Measurements from ENCODE around the gene SENP8.

The SENP8 gene

DNA sequence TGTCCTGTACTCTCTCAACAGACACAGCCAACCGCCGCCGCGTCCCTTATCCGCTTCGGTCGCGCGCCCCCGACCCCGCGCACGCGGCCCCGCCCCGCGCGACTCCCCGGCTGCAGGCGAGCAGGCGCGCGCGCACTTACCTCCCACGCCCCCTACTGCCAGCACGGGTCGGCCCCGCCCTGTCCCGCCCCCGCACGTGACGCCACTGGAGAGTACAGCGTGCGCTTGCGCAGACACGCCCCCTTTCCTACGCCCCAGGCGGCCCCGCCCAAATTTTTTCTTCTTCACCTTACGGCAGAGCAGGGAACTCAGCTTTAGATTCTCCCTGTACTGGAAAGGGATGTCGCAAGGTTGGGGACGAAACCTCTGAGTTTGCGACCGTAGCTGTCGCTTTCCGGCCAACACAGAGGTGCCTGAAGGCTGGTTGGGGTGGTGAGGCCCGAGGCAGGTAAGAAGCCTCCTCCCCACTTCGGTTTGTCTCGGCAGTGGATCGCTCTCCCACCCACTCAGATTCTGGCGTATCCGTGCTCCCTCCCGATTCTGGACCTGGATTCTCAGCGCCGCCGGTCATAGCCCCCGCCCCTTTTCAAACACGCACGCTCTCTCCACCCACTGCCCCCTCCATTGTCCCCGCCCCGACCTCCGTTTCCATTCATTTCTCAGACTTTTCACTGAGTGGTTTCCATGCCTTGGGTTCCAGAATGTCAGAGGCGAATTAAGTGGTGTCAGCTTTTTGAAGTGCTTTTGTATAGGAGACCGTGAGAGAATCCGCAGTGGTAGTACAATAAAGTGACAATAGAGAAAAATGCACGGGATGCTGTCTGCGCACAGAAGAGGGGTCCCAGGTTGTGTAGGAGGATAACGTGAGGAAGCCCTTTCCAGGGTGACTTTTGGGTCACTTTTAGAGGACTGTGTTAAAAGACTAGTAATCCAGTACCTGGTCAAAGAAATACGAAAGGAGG is at the start of gene SENP8, which contains the start of gene MYO9A:
SENP8 (plus strand) TSS at position 387 of the 962 bp plus-strand sequence. CDS start 21,221 bp downstream, outside the sequence.
MYO9A (minus strand) TSS at position 134 of the 962 bp plus-strand sequence. CDS start 71,587 bp downstream, outside the sequence.
- TF ChIP-seq GATA2 (IDR thresholded peaks at IDR 0.05; ENCODE audit: low read depth, low read length) = no peak
- no peak for TF ChIP-seq GATA3 (IDR thresholded peaks at IDR 0.05; ENCODE audit: low read depth, low read length)

DNA sequence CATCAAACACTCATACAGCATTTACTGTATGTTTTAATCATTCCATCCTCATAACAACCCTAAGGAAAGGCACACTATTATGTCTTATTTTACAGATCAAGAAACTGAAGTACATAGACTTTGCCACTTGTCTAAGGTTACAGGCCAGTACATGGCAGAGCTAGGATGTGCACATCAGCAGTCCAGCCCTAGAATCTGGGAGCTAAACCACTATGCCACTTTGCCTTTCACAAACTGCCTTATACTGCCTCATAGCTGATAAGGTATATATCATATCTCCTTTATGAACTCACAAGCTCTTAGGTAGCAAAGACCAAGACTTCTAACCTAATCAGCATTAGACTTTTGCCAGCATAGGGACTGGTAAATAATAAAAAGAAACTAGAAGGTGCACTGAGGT is 49.3 kb upstream of the SENP8 start:
- TF ChIP-seq GATA3 (IDR thresholded peaks at IDR 0.05; ENCODE audit: low read depth, low read length) (no peak), GATA2 (IDR thresholded peaks at IDR 0.05; ENCODE audit: low read depth, low read length) (no peak)

- no peak for TF ChIP-seq GATA3 (IDR thresholded peaks at IDR 0.05; ENCODE audit: low read depth, low read length)
- no peak for TF ChIP-seq GATA2 (IDR thresholded peaks at IDR 0.05; ENCODE audit: low read depth, low read length)
Observed at GRCh38 chr15:72070817-72071447, 47.3 kb upstream of the SENP8 start.

DNA sequence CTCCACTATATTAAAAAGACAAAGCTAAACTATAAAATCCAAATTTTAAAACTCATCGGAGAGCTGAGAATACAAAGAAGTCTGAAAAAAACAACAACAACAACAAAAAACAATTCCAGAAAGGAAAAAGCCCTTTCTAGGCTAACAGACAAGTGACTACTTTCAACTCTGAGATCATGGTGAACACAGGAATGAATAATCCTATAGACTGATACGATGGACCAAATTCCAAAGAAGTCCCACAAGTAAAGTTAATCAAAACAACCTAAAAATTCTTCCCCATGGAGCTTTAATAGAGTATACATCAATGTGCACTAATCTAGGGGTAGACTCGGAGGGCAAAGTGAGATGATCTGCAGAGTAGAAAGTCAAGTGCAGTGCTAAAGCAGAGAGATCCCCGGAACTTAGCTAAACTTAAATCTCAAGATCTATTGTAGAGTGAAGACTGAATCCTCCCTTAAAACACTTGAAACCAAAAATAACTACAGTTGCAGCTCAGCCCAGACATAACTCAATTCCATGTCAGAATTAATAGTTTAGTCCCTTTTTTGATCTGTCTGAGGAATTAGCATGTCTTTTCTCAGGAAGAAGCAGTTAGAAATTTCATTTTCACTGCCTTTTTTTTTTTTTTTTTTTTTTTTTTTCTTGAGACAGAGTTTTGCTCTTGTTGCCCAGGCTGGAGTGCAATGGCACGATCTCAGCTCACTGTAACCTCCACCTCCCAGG is 43.7 kb upstream of the SENP8 start:
- no peak for TF ChIP-seq GATA3 (IDR thresholded peaks at IDR 0.05; ENCODE audit: low read depth, low read length)
- no peak for TF ChIP-seq GATA2 (IDR thresholded peaks at IDR 0.05; ENCODE audit: low read depth, low read length)

DNA sequence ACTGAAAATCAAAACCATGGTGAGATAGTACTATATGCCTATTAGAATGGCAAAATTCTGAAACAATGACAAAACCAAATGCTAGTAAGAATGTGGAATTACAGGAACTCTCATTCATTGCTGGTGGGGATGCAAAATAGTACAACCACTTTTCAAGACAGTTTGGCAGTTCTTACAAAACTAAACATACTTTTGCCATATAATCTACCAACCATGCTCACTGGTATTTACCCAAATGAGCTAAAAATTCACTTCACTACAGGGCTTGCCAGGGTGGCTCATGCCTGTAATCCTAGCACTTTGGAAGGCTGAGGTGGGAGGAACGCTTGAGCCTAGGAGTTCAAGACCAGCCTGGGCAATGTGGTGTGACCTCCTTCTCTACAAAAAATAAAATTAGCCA is 40.3 kb upstream of the SENP8 start:
- TF ChIP-seq GATA2 (IDR thresholded peaks at IDR 0.05; ENCODE audit: low read depth, low read length) (no peak), GATA3 (IDR thresholded peaks at IDR 0.05; ENCODE audit: low read depth, low read length) (no peak)

- TF ChIP-seq GATA3 (IDR thresholded peaks at IDR 0.05; ENCODE audit: low read depth, low read length) = no peak
- no peak for TF ChIP-seq GATA2 (IDR thresholded peaks at IDR 0.05; ENCODE audit: low read depth, low read length)
Observed at GRCh38 chr15:72078887-72079286, 39.3 kb upstream of the SENP8 start.

- TF ChIP-seq GATA3 (IDR thresholded peaks at IDR 0.05; ENCODE audit: low read depth, low read length) (no peak), GATA2 (IDR thresholded peaks at IDR 0.05; ENCODE audit: low read depth, low read length) (no peak)
Observed at GRCh38 chr15:72082176-72082575, 36.0 kb upstream of the SENP8 start.

DNA sequence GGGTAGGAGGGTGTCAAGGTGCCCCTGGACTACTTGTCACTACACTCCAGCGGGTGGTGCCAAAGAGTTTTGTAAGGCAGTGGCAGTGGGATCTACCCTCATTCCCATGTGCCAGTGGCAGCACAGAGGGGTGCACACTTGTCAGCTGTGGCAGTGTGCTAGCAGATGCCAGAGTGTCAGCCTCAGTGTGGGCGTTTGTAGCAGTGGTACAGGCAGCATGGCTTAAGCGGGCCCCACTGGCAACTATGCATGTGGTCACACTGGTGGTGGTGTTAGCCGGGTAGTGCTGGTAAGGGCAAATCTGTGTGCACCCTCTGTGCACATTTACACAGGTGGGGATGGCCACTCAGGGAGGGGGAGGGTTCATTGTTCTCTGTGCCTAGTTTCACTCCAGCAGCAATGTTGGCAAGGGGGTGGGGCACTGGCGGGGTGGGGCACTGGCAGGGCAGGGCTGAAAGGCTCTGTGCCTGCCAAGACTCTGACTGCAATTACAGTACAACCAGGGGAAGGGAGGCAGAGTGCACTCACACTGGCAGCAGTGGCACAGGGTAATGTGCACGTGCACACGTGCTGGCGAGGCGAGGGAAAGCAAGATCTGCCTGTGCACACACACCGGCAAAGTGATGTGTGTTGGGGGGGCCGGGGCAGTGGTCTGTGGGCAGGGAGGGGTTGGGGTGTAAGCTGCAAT is 32.0 kb upstream of the SENP8 start:
- TF ChIP-seq GATA3 (IDR thresholded peaks at IDR 0.05; ENCODE audit: low read depth, low read length) (no peak), GATA2 (IDR thresholded peaks at IDR 0.05; ENCODE audit: low read depth, low read length) (no peak)

GRCh38 chr15:72086920-72087648 is 31.1 kb upstream of the SENP8 start:
- TF ChIP-seq GATA2 (IDR thresholded peaks at IDR 0.05; ENCODE audit: low read depth, low read length) (no peak), GATA3 (IDR thresholded peaks at IDR 0.05; ENCODE audit: low read depth, low read length) (no peak)

DNA sequence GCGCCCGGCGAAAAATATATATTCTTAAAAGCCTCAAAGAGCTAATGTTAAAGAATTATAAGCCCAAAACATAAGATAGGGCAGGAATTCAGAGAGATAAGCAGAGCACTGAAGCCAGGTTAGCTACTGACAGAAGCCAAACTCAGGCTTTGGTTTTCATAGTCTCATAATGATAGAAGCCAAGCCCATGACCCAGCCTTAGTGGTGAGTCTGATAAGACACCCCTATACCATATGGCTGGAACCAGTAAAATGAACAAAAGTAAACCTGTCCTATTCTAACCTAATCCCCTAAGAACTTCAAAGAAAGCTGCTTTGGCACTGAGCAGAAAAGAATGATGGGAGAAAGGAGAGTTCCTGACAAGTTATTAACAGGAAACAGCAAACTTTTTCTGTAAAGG is 26.2 kb upstream of the SENP8 start:
- TF ChIP-seq GATA2 (IDR thresholded peaks at IDR 0.05; ENCODE audit: low read depth, low read length) (no peak), GATA3 (IDR thresholded peaks at IDR 0.05; ENCODE audit: low read depth, low read length) (no peak)

GRCh38 chr15:72092691-72093090 is 25.5 kb upstream of the SENP8 start:
- TF ChIP-seq GATA3 (IDR thresholded peaks at IDR 0.05; ENCODE audit: low read depth, low read length) = no peak
- TF ChIP-seq GATA2 (IDR thresholded peaks at IDR 0.05; ENCODE audit: low read depth, low read length) = no peak

DNA sequence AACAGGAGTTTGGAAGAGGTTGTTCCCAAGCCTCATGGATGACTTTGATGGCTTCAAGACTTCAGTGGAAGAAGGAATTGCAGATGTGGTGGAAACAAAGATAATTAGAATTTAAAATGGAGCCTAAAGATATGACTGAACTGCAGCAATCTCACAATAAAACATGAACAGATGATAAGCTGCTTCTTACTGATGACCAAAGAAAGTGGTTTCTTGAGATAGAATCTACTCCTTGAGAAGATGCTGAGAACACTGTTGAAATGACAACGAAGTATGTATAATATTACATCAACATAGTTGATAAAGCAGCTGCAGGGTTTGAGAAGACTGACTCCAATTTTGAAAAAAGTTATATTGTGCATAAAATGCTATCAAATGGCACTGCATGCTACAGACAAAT is 21.4 kb upstream of the SENP8 start:
- no peak for TF ChIP-seq GATA3 (IDR thresholded peaks at IDR 0.05; ENCODE audit: low read depth, low read length)

DNA sequence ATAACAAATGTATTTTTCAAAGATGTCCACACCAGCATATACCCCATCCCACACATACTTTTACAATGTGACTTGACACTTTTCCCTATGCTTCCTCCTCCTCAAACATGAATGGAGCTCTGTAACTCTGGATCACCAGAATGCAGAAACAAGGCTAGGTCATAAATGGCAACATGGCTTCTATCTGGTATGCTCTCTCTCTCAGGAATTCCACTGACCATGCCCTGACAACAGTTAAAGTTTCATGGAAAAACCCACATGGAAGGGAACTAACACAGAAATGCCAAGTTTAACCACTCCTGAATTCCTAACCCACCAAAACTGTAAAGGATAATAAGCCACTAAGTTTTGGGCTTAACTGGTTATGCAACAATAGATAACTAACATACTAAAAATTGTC is 20.2 kb upstream of the SENP8 start:
- no peak for TF ChIP-seq GATA2 (IDR thresholded peaks at IDR 0.05; ENCODE audit: low read depth, low read length)
- TF ChIP-seq GATA3 (IDR thresholded peaks at IDR 0.05; ENCODE audit: low read depth, low read length) = no peak
